ENCODE results near the gene PTPRT.

GRCh38 chr20:42496595-42496994 lies 693.1 kb downstream of the PTPRT start:
- no peak for TF ChIP-seq EP300 (IDR thresholded peaks at IDR 0.05)
- TF ChIP-seq, protein P1, sequence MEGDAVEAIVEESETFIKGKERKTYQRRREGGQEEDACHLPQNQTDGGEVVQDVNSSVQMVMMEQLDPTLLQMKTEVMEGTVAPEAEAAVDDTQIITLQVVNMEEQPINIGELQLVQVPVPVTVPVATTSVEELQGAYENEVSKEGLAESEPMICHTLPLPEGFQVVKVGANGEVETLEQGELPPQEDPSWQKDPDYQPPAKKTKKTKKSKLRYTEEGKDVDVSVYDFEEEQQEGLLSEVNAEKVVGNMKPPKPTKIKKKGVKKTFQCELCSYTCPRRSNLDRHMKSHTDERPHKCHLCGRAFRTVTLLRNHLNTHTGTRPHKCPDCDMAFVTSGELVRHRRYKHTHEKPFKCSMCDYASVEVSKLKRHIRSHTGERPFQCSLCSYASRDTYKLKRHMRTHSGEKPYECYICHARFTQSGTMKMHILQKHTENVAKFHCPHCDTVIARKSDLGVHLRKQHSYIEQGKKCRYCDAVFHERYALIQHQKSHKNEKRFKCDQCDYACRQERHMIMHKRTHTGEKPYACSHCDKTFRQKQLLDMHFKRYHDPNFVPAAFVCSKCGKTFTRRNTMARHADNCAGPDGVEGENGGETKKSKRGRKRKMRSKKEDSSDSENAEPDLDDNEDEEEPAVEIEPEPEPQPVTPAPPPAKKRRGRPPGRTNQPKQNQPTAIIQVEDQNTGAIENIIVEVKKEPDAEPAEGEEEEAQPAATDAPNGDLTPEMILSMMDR (IDR thresholded peaks at IDR 0.05): no peak

Measured in gastroesophageal sphincter (tissue), 3 donors.